HG03378 (cell line): ENCODE data around the gene PTPRM.

ENCODE experiments used
- ATAC-seq: cut with Tn5 transposase; IDR thresholded peaks from one replicate; pipeline ENCODE4 v1.9.1; 2021; ENCODE audit warnings: mild to moderate bottlenecking, moderate library complexity; ENCODE audit not compliant: unreplicated experiment

PTPRM gene

GRCh38 chr18:7567474-7568425 lies 634 bp downstream of the PTPRM start:
- ATAC-seq: no peak

- ATAC-seq: no peak
These were observed 1.3 kb downstream of the PTPRM start for GRCh38 chr18:7568426-7568825.

GRCh38 chr18:7571626-7572025 lies 4.5 kb downstream of the PTPRM start:
- no peak for ATAC-seq

- ATAC-seq: no peak
These were observed 5.7 kb downstream of the PTPRM start for GRCh38 chr18:7572822-7573221.

- ATAC-seq: no peak
These were observed 8.4 kb downstream of the PTPRM start for GRCh38 chr18:7575465-7576028.

- ATAC-seq: no peak
These were observed 9.0 kb downstream of the PTPRM start for GRCh38 chr18:7576077-7576476.

GRCh38 chr18:7576685-7577084 lies 9.6 kb downstream of the PTPRM start:
- no peak for ATAC-seq

GRCh38 chr18:7577706-7578105 lies 10.6 kb downstream of the PTPRM start:
- ATAC-seq: no peak

GRCh38 chr18:7579176-7579917 lies 12.2 kb downstream of the PTPRM start:
- no peak for ATAC-seq

- ATAC-seq: no peak
These were observed 12.9 kb downstream of the PTPRM start for GRCh38 chr18:7579918-7580542.

GRCh38 chr18:7584646-7585275 lies 17.6 kb downstream of the PTPRM start:
- no peak for ATAC-seq

GRCh38 chr18:7585276-7585670 lies 18.2 kb downstream of the PTPRM start:
- no peak for ATAC-seq

- no peak for ATAC-seq
These were observed 19.3 kb downstream of the PTPRM start for GRCh38 chr18:7586379-7586778.

GRCh38 chr18:7590826-7591560 lies 23.9 kb downstream of the PTPRM start:
- no peak for ATAC-seq

- ATAC-seq: no peak
These were observed 25.4 kb downstream of the PTPRM start for GRCh38 chr18:7592305-7593071.

- ATAC-seq: no peak
These were observed 26.2 kb downstream of the PTPRM start for GRCh38 chr18:7593218-7593819.

GRCh38 chr18:7596147-7596546 lies 29.0 kb downstream of the PTPRM start:
- ATAC-seq: no peak

- no peak for ATAC-seq
These were observed 30.4 kb downstream of the PTPRM start for GRCh38 chr18:7597500-7597899.
